Aorta (tissue), 5 donors: ENCODE measurements around the gene PIERCE2. TPM values are rescaled to one million over a fixed set of nuclear protein-coding genes. Genes with fewer than 3 reads are reported as not detected.
"Not testable (repeated sequence)": the region's sequence is repeated elsewhere in the genome, so short reads cannot be mapped to it uniquely, and the experiment has no call there.

Source experiments
- ATAC-seq: fragments of 200-7000 bp; cut with Tn5 transposase; one replicate; pipeline ENCODE4 v1.9.1; 2022; ENCODE audit warnings: moderate library complexity; ENCODE audit not compliant: low FRiP score
- DNase-seq, 2 donors: peaks; one replicate each; pipeline ENCODE4 v3.0.0-alpha.2; 2020
- H3K27ac ChIP-seq, 2 donors: one replicate each; pipeline ENCODE4 v1.5.1; 2013; ENCODE audit warnings: low read length in 2 of 2, mild to moderate bottlenecking in 2 of 2, moderate library complexity in 2 of 2, control low read depth in 1 of 2, inconsistent platforms in 1 of 2, low read depth in 1 of 2
- H3K27me3 ChIP-seq, 2 donors: one replicate each; pipeline ENCODE4 v1.6.1; 2013; ENCODE audit warnings: control low read depth in 1 of 2, low read length in 1 of 2, mild to moderate bottlenecking in 1 of 2, moderate library complexity in 1 of 2; ENCODE audit not compliant: insufficient read depth in 2 of 2, control insufficient read depth in 1 of 2
- H3K36me3 ChIP-seq, 2 donors: one replicate each; pipeline ENCODE4 v1.6.1; 2013; ENCODE audit warnings: control low read depth in 1 of 2, low read length in 1 of 2, mild to moderate bottlenecking in 1 of 2; ENCODE audit not compliant: insufficient read depth in 2 of 2, control insufficient read depth in 1 of 2
- H3K4me1 ChIP-seq, 2 donors: one replicate each; pipeline ENCODE4 v1.6.1; 2013; ENCODE audit warnings: low read length in 2 of 2, control low read depth in 1 of 2, mild to moderate bottlenecking in 1 of 2, moderate library complexity in 1 of 2; ENCODE audit not compliant: insufficient read depth in 2 of 2, control insufficient read depth in 1 of 2
- H3K4me3 ChIP-seq, 2 donors: one replicate each; pipeline ENCODE4 v1.5.1; 2013; ENCODE audit warnings: low read length in 2 of 2, control low read depth in 1 of 2, mild to moderate bottlenecking in 1 of 2
- H3K9me3 ChIP-seq: one replicate; pipeline ENCODE4 v1.6.1; 2013; ENCODE audit warnings: mild to moderate bottlenecking, low read length; ENCODE audit not compliant: control insufficient read depth
- WGBS, 2 donors: extraction: QIAGEN DNeasy Blood & Tissue Kit; methylation state at CpG; one replicate each; pipeline ENCODE4 v1.1.7; 2013; 5-methylcytosine and 5-hydroxymethylcytosine counted together
- intact Hi-C, 2 donors: fragments of 100-400 bp; cut with DNase I; formaldehyde crosslinking; loops; one replicate each; pipeline versions ENCODE4 v1.14.2 to v1.15.0; 2022
- polyA plus RNA-seq, 2 donors: library from polyadenylated mRNA; stranded (reverse); fragments of 200-250 nt; gene quantifications; one replicate each; pipeline ENCODE4 v1.2.3, GENCODE V29; 2013
- total RNA-seq, 2 donors: library from RNA; stranded (reverse); fragmentation: NEBNext Ultra II Directional; extraction: Animal tissue kit (Norgen Biotek cat#: 25700); gene quantifications; one replicate each; pipeline ENCODE4 v1.2.1, GENCODE V29; 2021
- donor health status: healthy with polysubstance abuse.
- donor health status: Bipolar disorder and iron deficiency.
- donor health status: DM: no; HTN: no; CAD: no.
- donor health status: DM: no; HTN: no; CAD: no.
- donor health status: DM: yes; HTN: yes; CAD: no.

The PIERCE2 gene
- total and polyA plus RNA-seq, 4 donors = 0.75 to 10.9 (median 4.8) TPM

DNA sequence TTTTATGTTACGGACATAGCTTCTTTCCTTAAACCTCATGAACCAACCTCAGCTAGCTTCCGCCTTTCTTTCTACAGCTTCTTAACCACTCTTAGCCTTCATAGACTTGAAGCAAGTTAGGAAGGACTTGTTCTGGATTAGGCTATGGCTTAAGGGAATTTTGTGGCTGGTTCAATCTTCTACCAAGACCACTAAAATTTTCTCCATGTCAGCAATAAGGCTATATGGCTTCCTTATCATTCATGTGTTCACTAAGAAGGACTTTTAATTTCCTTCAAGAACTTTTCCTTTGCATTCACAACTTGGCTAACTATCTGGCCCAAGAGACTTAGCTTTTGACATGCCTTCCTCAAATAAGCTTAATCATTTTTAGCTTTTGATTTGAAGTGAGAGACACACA lies 24.6 kb upstream of the PIERCE2 start:
- H3K4me3 ChIP-seq = no peak overlapping the region
- no peaks in the 10 kb centered on the region for H3K9me3 ChIP-seq
- H3K4me1 ChIP-seq = no peaks in the 10 kb centered on the region
- H3K27me3 ChIP-seq = no peaks in the 10 kb centered on the region
- intact Hi-C loops = no loop called here
- peaks cover 4 to 7% of the 10 kb centered on the region in 2 donors for H3K36me3 ChIP-seq
- ATAC-seq (no peak), DNase-seq (no peak)
- 97 to 100% methylated on average over 2 of the region's 2 CpGs for WGBS, 2 donors
- no peak overlapping the region for H3K27ac ChIP-seq

DNA sequence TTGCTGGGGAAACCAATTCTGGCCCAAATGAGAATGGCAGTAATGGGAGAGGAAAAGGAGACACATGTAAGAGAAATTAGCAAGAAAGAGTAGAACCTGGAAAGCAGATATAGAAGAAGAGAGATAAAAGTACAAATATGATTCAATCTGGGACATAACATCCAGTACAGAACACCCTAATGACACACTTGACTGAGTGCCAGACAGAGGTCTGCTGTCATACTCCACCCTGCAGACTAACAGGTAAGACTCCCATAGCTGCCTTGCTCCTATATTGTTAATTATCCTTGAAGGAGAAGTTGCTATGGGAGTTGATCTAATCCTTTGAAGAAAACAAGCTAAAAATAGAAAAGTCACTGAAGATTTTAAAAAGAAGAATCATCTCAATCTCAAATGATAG lies 21.3 kb upstream of the PIERCE2 start:
- Histone ChIP-seq H3K9me3 (no peaks in the 10 kb centered on the region), H3K4me3 (no peak overlapping the region), H3K4me1 (no peaks in the 10 kb centered on the region), H3K27ac (no peak overlapping the region), H3K27me3 (no peaks in the 10 kb centered on the region), H3K36me3 (peaks cover 4 to 7% of the 10 kb centered on the region in 2 donors)
- intact Hi-C loops = no loop called here
- ATAC-seq (no peak), DNase-seq (no peak)

DNA sequence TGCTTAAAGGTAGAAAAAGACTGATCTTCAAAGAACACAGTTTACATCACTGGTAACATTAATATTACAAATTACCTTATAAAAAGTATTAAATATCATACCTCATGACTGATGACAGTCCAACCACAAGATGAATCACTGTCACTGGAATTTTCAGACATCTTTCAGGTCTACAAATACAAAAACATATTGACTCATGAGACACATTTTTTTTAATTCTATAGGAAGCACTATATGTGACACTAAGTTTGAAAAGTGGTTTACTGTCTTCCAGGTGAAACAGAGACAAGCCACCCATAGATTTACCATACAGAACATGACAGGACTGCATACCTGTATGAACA lies 19.1 kb upstream of the PIERCE2 start:
- no peak overlapping the region for H3K27ac ChIP-seq
- ATAC-seq (no peak), DNase-seq (no peak)
- no peaks in the 10 kb centered on the region for H3K36me3 ChIP-seq
- no peaks in the 10 kb centered on the region for H3K27me3 ChIP-seq
- no peaks in the 10 kb centered on the region for H3K9me3 ChIP-seq
- no peaks in the 10 kb centered on the region for H3K4me1 ChIP-seq
- no peak overlapping the region for H3K4me3 ChIP-seq
- intact Hi-C loops = no loop called here

DNA sequence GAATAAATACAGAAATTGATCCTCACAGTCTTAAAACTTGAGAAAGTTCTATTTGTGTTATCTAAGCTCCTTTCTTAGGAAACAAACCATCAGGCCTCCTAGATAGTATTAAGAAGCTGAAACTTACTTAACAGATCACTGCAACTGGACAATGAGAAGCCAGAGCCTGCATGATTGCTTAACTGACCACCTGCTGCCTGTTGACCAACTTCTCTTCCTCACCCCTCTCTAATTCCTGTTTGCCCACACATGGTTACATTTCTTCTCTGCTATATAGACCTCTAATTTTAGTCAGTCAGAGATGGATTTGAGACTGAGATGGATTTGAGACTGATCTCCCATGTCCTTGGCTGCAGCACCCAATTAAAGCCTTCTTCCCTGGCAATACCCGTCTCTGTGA lies 13.6 kb upstream of the PIERCE2 start:
- no peak overlapping the region for H3K4me3 ChIP-seq
- peaks cover 0 to 3% of the 10 kb centered on the region in 2 donors for H3K4me1 ChIP-seq
- DNase-seq (no peak), ATAC-seq (no peak)
- no peaks in the 10 kb centered on the region for H3K36me3 ChIP-seq
- H3K27ac ChIP-seq = no peak overlapping the region
- intact Hi-C loops = no loop called here
- H3K9me3 ChIP-seq = no peaks in the 10 kb centered on the region
- no peaks in the 10 kb centered on the region for H3K27me3 ChIP-seq
- 97 to 100% methylated on average over 1 of the region's 1 CpG for WGBS, 2 donors

DNA sequence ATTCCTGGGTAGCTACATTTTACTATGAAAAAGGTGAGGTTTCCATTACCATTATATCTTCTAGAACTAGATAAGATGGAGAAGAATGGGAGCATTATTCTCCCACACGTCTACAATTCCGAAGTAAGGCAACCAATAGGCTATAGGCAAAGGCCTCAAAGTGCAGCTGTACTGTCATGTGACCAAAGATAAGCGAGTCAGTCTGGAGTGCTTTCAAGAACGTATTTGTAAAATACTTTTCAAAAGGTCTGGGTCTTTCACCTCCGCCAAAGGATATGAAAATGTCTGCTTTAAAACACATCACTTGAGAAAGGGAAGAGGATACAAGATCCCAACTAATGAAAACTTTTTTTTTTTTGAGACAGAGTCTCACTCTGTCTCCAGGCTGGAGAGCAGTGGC lies 10.1 kb upstream of the PIERCE2 start:
- intact Hi-C loops = no loop called here
- Histone ChIP-seq H3K9me3 (no peaks in the 10 kb centered on the region), H3K27ac (no peak overlapping the region), H3K4me3 (no peak overlapping the region), H3K4me1 (peaks cover 0 to 3% of the 10 kb centered on the region in 2 donors), H3K27me3 (no peaks in the 10 kb centered on the region), H3K36me3 (no peaks in the 10 kb centered on the region)
- ATAC-seq = no peak
- DNase-seq = no peak
- 90 to 95% methylated on average over 5 of the region's 5 CpGs for WGBS, 2 donors

DNA sequence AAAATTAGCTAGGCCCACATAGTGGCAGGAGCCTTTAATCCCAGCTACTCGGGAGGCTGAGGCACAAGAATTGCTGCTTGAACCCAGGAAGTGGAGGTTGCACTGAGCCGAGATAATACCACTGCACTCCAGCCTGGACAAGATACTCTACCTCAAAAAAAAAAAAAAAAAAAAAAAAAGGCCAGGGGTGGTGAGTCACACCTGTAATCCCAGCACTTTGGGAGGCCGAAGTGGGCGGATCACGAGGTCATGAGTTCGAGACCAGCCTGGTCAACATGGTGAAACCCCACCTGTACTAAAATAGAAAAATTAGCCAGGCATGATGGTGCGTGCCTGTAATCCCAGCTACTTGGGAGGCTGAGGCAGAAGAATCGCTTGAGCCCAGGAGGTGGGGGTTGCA lies 8.2 kb upstream of the PIERCE2 start:
- H3K27me3 ChIP-seq, H3K36me3 ChIP-seq, H3K4me1 ChIP-seq, H3K4me3 ChIP-seq, ATAC-seq, H3K27ac ChIP-seq, DNase-seq, H3K9me3 ChIP-seq: not testable (repeated sequence)
- 83 to 97% methylated on average over 8 of the region's 8 CpGs for WGBS, 2 donors
- intact Hi-C loops = loop anchor here in 1 of 2 donors (10.0 kb wide), 2 partner anchors 55 to 185 kb away; no protein-coding TSS in a partner anchor

DNA sequence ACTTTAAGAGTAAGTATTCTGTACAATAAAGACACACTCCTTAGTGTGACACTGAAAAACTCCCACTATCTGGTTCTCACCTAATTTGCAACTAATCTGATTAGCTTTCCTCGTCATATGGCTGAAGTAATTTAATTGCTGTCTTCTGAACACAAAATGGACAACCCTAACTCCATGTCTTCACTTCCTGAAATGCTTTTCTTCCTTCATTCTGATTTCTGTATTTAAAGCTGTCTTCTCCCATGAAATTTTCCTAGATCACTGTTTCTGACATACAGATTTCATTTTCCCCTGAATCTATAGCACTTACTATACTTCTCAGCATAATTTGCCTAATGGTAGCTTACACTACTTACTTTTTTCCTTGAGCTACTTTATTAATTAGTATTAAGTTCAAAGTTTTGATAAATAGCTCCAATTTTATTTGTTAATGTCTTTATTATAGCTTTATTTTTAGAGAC lies 6.5 kb upstream of the PIERCE2 start:
- no peak for ATAC-seq
- H3K4me1 ChIP-seq = peaks cover 0 to 3% of the 10 kb centered on the region in 2 donors
- H3K36me3 ChIP-seq = no peaks in the 10 kb centered on the region
- H3K4me3 ChIP-seq = no peak overlapping the region
- WGBS, 2 donors = 95 to 96% methylated on average over 1 of the region's 1 CpG
- intact Hi-C loops = loop anchor here in 1 of 2 donors (10.0 kb wide), 2 partner anchors 57 to 187 kb away; no protein-coding TSS in a partner anchor
- no peak overlapping the region for H3K27ac ChIP-seq
- no peak for DNase-seq
- no peaks in the 10 kb centered on the region for H3K27me3 ChIP-seq
- H3K9me3 ChIP-seq = no peaks in the 10 kb centered on the region

DNA sequence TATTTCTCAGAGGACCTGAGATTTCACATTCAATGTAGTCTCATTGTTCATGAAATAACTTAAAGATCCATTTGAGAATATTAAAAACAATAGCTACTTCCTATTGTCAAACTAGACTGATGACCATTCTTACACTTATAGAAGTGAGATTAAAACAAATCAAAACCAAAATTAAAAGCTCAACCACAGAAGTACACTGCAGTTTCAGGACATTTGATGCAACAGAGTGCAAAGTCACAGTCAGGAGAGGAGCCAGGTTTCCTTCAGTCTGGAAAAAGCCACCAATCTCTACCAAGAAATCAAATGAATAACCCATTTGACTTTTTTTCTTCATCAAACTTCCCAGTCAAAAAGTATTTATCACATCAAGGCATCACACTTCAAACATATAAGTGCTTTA lies 5.6 kb upstream of the PIERCE2 start:
- Histone ChIP-seq H3K9me3 (no peaks in the 10 kb centered on the region), H3K27me3 (no peaks in the 10 kb centered on the region), H3K27ac (no peak overlapping the region), H3K4me1 (peaks cover 0 to 3% of the 10 kb centered on the region in 2 donors), H3K36me3 (no peaks in the 10 kb centered on the region), H3K4me3 (no peak overlapping the region)
- intact Hi-C loops = loop anchor here in 1 of 2 donors (10.0 kb wide), 2 partner anchors 58 to 188 kb away; no protein-coding TSS in a partner anchor
- DNase-seq (no peak), ATAC-seq (no peak)

DNA sequence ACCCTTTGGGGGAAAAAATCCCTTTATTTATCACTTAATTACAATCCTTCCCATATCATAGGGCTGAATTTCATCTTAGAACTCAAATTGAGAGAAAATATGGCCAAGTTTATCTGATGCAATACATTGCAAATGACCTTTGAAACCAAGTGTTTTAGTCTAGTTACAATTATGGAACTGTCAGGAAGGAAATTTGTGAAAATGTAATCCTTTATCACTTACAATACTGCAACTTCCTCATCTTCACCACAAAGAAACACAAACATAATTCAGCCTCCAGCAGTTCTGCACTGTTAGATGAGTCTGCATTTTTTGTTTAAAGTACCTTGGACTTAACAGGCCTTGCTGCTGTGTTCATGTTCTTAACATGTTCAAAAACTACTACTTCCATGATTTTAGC lies 4.8 kb upstream of the PIERCE2 start:
- Histone ChIP-seq H3K36me3 (no peaks in the 10 kb centered on the region), H3K27ac (no peak overlapping the region), H3K9me3 (no peaks in the 10 kb centered on the region), H3K4me3 (no peak overlapping the region), H3K27me3 (no peaks in the 10 kb centered on the region), H3K4me1 (peaks cover 0 to 3% of the 10 kb centered on the region in 2 donors)
- ATAC-seq (no peak), DNase-seq (no peak)
- intact Hi-C loops = loop anchor here in 1 of 2 donors (10.0 kb wide), 2 partner anchors 59 to 189 kb away; no protein-coding TSS in a partner anchor
